GM18508 (cell line): ENCODE data around the gene SLC66A2.

ENCODE experiments used
- ATAC-seq: cut with Tn5 transposase; IDR thresholded peaks from one replicate; pipeline ENCODE4 v1.9.1; 2021; ENCODE audit warnings: moderate number of reproducible peaks; ENCODE audit not compliant: insufficient read depth, unreplicated experiment

The SLC66A2 gene

DNA sequence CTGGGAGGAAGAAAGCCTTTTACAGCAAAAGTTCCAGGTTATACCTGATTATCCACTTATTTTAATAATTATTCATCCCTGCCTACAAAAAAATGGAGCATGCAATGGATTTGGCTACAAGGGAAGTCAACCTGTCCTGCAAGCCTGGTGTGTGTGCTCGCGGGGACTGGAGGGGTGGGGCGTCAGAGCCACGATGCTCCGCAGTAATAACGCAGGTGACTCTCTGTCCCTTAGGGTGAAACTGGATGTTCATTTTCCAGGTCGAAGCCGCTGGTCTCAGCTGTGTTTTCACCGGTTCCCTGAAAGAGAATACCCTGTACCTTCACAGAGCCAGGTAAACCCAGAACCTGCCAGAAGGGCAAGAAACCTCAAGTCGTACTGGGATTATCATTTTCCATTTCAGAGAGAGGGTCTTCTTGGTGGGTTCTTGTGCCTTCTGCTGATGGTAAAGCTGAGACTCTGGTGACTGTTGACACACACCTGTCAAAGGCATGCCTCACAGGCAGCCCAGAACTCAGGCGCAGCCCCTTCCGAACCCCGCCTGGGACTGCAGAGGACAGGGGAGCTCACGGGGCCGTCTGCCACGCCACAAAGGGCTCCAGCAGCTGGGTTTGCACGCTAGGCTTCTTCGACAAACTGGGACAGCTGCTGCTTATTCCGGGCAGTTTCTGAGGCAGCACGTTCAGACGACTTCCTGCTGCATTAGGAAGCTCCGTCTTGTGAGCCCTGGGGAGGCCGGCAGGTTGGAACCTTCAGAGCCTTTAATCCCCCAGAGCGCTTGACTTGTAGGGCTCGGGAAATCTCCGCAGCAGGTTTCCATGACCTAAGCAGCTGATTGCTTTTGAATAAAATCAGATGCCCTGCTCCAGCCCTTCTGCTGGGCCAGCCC lies 95.1 kb downstream of the SLC66A2 start:
- no peak for ATAC-seq

DNA sequence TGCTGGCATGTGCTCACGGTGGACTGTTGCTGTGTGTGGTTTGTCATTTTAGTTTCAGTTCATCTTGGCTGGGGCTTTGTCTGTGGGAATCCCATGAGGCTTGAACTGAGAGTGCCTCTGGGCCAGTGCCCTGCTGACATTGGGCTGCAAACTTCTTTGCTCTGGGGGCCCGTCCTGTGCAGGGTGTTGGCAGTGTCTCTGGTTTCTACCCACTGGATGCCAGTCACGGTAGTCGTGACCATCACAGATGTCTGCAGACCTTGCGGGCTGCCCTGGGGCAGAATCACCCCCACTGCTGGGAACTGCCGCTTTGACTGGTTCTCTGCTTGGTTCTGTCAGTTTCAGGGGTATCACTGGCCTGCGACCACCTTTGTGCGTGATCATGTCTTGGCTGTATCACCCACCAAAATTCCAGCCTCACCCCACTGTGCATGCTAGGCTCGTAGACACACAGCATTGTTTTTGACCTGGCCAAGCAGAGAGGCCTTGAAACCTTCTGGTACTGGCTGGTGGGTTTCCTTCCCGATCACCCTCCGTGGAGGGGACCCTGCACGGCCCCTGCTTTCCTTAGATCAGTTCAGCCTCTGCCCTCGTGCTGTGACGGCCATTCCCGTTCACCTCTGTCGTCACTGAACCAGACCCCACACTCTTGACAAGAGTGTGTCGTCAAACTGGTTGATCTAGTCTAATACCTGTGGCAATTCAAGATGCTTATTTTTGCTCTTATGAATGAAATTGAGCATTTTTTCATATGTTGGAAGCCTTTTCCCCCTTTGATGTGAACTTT lies 96.1 kb downstream of the SLC66A2 start:
- ATAC-seq: peak; percentile 51

DNA sequence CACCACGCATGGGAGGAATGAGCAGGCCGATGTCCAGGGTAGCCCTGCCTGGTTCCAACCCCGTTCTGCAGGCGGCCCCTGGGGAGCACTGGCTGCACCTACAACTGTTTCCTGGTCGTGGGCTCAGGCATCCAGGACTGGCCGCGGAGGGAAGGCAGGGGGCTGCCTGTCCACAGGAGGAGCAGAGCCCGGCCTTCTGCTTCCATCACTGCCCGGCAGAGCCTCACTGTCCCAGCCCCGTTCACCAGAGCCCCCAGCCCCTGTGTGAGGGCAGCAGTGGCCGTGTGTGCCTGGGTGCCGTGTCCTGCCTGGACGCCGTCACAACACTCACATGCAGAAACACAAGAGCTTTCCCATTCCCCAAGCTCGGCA lies 97.5 kb downstream of the SLC66A2 start:
- ATAC-seq: no peak

DNA sequence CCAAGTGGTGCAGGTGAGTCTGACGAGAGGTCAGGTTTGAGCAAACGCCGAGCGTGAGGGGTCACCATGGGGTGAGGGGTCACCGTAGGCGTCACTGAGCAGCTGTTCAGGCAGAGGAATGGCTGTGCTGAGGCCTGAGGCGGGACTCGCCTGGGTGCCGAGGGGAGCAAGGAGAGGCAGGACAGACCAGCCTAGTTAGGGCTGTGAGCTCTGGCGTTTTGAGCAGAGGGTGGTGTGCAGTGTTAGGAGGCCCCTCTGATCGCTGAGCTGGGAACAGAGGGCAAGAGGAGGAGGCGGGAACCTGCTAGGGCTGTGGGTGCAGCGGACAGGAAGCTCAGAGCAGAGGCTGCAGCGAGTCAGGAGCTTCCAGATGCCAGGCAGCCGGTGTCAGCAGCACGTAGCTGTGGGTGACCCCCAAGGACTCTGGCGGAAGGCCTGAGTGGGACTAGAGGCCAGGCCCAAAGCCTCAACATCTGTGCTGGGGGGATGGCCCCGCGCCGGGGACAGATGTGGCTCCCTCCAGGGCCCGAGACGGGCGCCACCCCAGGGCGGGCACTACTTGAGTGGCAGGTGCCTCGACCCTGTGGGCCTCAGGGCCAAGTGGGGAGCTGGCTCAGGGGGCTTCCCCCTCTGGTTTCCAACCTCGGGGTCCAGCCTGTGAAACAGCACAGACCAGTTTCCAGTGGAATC lies 98.0 kb downstream of the SLC66A2 start:
- no peak for ATAC-seq

DNA sequence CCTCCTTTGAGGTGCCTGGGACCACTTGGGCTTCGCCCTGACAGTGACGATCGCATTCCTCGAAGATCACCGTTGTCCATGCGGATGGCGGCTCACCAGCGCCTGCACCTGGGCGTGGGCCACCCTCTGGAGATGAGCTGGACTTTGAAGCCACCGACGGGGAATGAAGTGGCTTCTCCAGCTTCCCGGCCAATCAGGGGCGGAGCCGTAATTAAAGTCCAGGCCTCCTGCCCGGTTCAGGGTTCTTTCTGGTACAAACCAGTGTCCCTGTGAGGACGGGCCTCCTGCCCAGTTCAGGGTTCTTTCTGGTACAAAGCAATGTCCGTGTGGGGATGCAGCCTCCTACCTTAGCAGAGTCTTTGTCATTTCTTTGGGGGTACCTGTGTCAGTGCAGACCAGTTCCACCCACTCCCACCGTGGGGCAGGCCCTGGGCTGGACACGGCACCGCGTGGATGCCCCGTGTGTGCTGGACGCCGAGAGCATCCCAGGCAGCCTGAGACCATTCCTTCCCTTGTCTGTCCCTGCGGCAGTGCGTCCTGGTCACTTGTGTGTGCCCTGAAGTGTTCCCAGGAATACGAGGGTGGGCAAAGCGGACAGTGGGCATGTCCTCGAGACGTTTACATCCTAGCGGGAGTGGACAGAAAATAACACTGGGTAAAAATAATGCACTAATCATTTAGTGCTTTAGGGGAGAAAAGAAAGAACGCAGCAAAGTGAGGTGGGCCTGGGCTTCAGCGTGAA lies 98.7 kb downstream of the SLC66A2 start:
- ATAC-seq: no peak
